ENCODE results near the gene SPOCK1.

GRCh38 chr5:136963504-136963903 is 535.6 kb downstream of the SPOCK1 start:
- TF ChIP-seq CTCF (IDR thresholded peaks at IDR 0.05) (no peak), POLR2A (IDR thresholded peaks at IDR 0.05) (no peak)

Data from Peyer's patch (tissue), 4 donors.